Neural cell (in vitro differentiated cells): ENCODE data around the gene PANK2. TPM values are rescaled to one million over a fixed set of nuclear protein-coding genes. Genes with fewer than 3 reads are reported as not detected.

Experiments used
- H2AFZ ChIP-seq: fragments of 200-600, 300-800 bp; sonication (generic), shearing (Covaris generic); 2 replicates; pipeline ENCODE4 v1.6.0; 2014; ENCODE audit warnings: low read depth, mild to moderate bottlenecking, antibody characterized with exemption, low read length, moderate library complexity
- H3F3A ChIP-seq: fragments of 200-600 bp; shearing (Covaris generic); 2 replicates; pipeline ENCODE4 v1.6.1; 2016; ENCODE audit warnings: mild to moderate bottlenecking, moderate library complexity, mixed read lengths, antibody characterized with exemption, low read length; ENCODE audit not compliant: insufficient read depth, poor library complexity, severe bottlenecking
- H3K27ac ChIP-seq: fragments of 200-600, 300-800 bp; sonication (generic), shearing (Covaris generic); 2 replicates; pipeline ENCODE4 v1.5.1; 2014; ENCODE audit warnings: mild to moderate bottlenecking, low read length, moderate library complexity
- H3K27me3 ChIP-seq: fragments of 300-800, 200-600 bp; sonication (generic), shearing (Covaris generic); 2 replicates; pipeline ENCODE4 v1.6.0; 2014; ENCODE audit warnings: mild to moderate bottlenecking, low read depth, low read length, moderate library complexity; ENCODE audit not compliant: insufficient read depth
- H3K36me3 ChIP-seq: fragments of 300-800, 200-600 bp; sonication (generic), shearing (Covaris generic); 2 replicates; pipeline ENCODE4 v1.5.1; 2014; ENCODE audit warnings: mild to moderate bottlenecking, antibody characterized with exemption, low read length, moderate library complexity; ENCODE audit not compliant: insufficient read depth
- H3K4me2 ChIP-seq: fragments of 300-800, 200-600 bp; sonication (generic), shearing (Covaris generic); 2 replicates; pipeline ENCODE4 v1.6.0; 2014; ENCODE audit warnings: mild to moderate bottlenecking, low read length
- H3K4me3 ChIP-seq: fragments of 300-800, 200-600 bp; sonication (generic), shearing (Covaris generic); 2 replicates; pipeline ENCODE4 v1.5.1; 2014; ENCODE audit warnings: mild to moderate bottlenecking, low read length, moderate library complexity
- H3K79me2 ChIP-seq: fragments of 200-600 bp; shearing (Covaris generic); replicated peaks from 2 replicates; pipeline ENCODE4 v1.6.0; 2014; ENCODE audit warnings: mild to moderate bottlenecking, low read length, moderate library complexity; ENCODE audit not compliant: insufficient read depth
- H3K9ac ChIP-seq: fragments of 300-800, 200-600 bp; sonication (generic), shearing (Covaris generic); 2 replicates; pipeline ENCODE4 v1.6.1; 2016; ENCODE audit warnings: mild to moderate bottlenecking, low read length, mixed read lengths
- H3K9me2 ChIP-seq: fragments of 200-600 bp; shearing (Covaris generic); 2 replicates; pipeline ENCODE4 v1.6.1; 2016; ENCODE audit warnings: mild to moderate bottlenecking, low read length, mixed read lengths; ENCODE audit not compliant: insufficient read depth
- H3K9me3 ChIP-seq: fragments of 200-600, 300-800 bp; sonication (generic), shearing (Covaris generic); 2 replicates; pipeline ENCODE4 v1.6.1; 2016; ENCODE audit warnings: mild to moderate bottlenecking, mixed run types, low read length, moderate library complexity, mixed read lengths
- H4K20me1 ChIP-seq: fragments of 200-600 bp; shearing (Covaris generic); 2 replicates; pipeline ENCODE4 v1.6.1; 2016; ENCODE audit warnings: mild to moderate bottlenecking, mixed run types; ENCODE audit not compliant: insufficient read depth
- EP300 ChIP-seq: fragments of 450-650 bp; conservative IDR thresholded peaks from 2 replicates; pipeline ENCODE4 v1.6.1; 2014; ENCODE audit warnings: antibody characterized with exemption, mild to moderate bottlenecking, moderate library complexity; ENCODE audit not compliant: poor library complexity, severe bottlenecking
- EZH2 ChIP-seq: fragments of 200-600, 300-800 bp; shearing (Covaris generic), sonication (generic); IDR thresholded peaks from 2 replicates; pipeline ENCODE4 v1.6.1; 2014; ENCODE audit warnings: antibody characterized with exemption, low read length, borderline replicate concordance, mild to moderate bottlenecking; ENCODE audit not compliant: insufficient read depth, poor library complexity, severe bottlenecking
- MXI1 ChIP-seq: fragments of 450-650 bp; conservative IDR thresholded peaks from 2 replicates; pipeline ENCODE4 v1.6.1; 2014; ENCODE audit warnings: antibody characterized with exemption, mild to moderate bottlenecking; ENCODE audit not compliant: poor library complexity, severe bottlenecking
- POLR2AphosphoS5 ChIP-seq: IDR thresholded peaks from 2 replicates; pipeline ENCODE4 v1.6.1; 2012
- RAD21 ChIP-seq: fragments of 450-650 bp; conservative IDR thresholded peaks from 2 replicates; pipeline ENCODE4 v1.6.1; 2014; ENCODE audit warnings: antibody characterized with exemption, mild to moderate bottlenecking, moderate library complexity
- SMC3 ChIP-seq: fragments of 450-650 bp; conservative IDR thresholded peaks from 2 replicates; pipeline ENCODE4 v1.6.1; 2014; ENCODE audit warnings: antibody characterized with exemption, mild to moderate bottlenecking, moderate library complexity; ENCODE audit not compliant: poor library complexity
- TAF1 ChIP-seq: IDR thresholded peaks from 2 replicates; pipeline ENCODE4 v1.6.1; 2012; ENCODE audit warnings: low read depth
- polyA plus RNA-seq: library from polyadenylated mRNA; depleted of rRNA; stranded (reverse); fragments of >200 nt; gene quantifications from 2 replicates; pipeline ENCODE4 v1.2.3, GENCODE V29; 2014
- TF ChIP-seq, protein P1 (sequence below): fragments of 450-650 bp; IDR thresholded peaks from 2 replicates; pipeline ENCODE4 v1.5.1; 2014; ENCODE audit warnings: antibody characterized with exemption, mild to moderate bottlenecking, moderate library complexity; ENCODE audit not compliant: poor library complexity, severe bottlenecking
- TF ChIP-seq, protein P2 (sequence below): IDR thresholded peaks from 2 replicates; pipeline ENCODE4 v1.6.1; 2012; ENCODE audit warnings: borderline replicate concordance

The PANK2 gene
- polyA plus RNA-seq, 1 donor from 2014 or later, result 41.7 TPM

DNA sequence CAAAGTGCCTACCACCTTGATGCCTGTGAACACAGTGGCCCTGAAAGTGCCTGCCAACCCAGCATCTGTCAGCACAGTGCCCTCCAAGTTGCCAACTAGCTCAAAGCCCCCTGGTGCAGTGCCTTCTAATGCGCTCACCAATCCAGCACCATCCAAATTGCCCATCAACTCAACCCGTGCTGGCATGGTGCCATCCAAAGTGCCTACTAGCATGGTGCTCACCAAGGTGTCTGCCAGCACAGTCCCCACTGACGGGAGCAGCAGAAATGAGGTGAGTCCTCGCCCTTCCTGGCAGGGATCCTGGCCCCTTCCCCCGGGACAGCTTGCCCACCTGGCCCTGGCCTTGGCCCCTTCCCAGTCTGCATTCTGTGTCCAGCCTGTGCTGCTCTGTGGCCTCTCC is 24.7 kb upstream of the PANK2 start:
- Histone ChIP-seq H3K9ac (no peak overlapping the region), H3K79me2 (no peaks in the 10 kb centered on the region), H3K36me3 (peaks cover 8% of the 10 kb centered on the region), H3K4me3 (no peak overlapping the region), H3K9me3 (no peaks in the 10 kb centered on the region), H3K9me2 (no peaks in the 10 kb centered on the region), H3K27me3 (no peaks in the 10 kb centered on the region), H3K4me2 (no peak overlapping the region), H3F3A (no peaks in the 10 kb centered on the region), H4K20me1 (no peaks in the 10 kb centered on the region), H2AFZ (no peak overlapping the region), H3K27ac (no peak overlapping the region)
- TF ChIP-seq, protein P1, sequence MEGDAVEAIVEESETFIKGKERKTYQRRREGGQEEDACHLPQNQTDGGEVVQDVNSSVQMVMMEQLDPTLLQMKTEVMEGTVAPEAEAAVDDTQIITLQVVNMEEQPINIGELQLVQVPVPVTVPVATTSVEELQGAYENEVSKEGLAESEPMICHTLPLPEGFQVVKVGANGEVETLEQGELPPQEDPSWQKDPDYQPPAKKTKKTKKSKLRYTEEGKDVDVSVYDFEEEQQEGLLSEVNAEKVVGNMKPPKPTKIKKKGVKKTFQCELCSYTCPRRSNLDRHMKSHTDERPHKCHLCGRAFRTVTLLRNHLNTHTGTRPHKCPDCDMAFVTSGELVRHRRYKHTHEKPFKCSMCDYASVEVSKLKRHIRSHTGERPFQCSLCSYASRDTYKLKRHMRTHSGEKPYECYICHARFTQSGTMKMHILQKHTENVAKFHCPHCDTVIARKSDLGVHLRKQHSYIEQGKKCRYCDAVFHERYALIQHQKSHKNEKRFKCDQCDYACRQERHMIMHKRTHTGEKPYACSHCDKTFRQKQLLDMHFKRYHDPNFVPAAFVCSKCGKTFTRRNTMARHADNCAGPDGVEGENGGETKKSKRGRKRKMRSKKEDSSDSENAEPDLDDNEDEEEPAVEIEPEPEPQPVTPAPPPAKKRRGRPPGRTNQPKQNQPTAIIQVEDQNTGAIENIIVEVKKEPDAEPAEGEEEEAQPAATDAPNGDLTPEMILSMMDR, result no peak
- TF ChIP-seq POLR2AphosphoS5, result no peak
- TF ChIP-seq TAF1, result no peak
- TF ChIP-seq MXI1, result no peak
- no peak for TF ChIP-seq EP300
- TF ChIP-seq SMC3, result no peak
- TF ChIP-seq RAD21, result no peak

DNA sequence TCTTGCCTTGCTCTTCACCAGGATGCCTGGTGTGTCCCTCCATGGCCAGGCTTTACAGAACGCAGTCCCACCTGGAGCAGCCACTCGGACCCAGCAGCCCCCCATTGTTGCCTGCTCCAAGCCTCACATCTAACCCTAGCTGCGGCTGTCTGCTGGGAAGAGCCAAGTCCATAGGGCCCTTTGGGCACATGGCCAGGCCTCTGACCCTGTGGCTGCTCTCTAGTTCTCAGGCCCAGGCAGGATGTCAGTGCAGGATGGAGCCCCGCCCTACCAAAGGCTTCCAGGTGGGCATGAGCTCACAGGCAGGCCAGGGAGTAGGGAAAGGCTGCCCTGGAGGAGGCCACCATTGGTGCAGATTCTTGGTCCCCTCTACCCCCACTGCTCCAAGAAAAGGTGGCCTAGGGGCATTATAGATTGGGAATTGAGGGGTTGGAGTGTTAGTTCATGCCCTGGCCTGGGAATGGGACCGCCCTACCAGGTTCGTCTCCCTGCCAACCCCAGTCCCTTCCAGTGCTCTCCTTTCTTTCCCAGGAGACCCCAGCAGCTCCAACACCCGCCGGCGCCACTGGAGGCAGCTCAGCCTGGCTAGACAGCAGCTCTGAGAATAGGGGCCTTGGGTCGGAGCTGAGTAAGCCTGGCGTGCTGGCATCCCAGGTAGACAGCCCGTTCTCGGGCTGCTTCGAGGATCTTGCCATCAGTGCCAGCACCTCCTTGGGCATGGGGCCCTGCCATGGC is 23.9 kb upstream of the PANK2 start:
- Histone ChIP-seq H3K9me2 (no peaks in the 10 kb centered on the region), H3K9ac (no peak overlapping the region), H3K4me2 (no peak overlapping the region), H3K79me2 (no peaks in the 10 kb centered on the region), H3K27ac (no peak overlapping the region), H3K27me3 (no peaks in the 10 kb centered on the region), H3K4me3 (no peak overlapping the region), H2AFZ (no peak overlapping the region), H4K20me1 (no peaks in the 10 kb centered on the region), H3K36me3 (peaks cover 8% of the 10 kb centered on the region), H3K9me3 (no peaks in the 10 kb centered on the region), H3F3A (no peaks in the 10 kb centered on the region)
- TF ChIP-seq, protein P2, sequence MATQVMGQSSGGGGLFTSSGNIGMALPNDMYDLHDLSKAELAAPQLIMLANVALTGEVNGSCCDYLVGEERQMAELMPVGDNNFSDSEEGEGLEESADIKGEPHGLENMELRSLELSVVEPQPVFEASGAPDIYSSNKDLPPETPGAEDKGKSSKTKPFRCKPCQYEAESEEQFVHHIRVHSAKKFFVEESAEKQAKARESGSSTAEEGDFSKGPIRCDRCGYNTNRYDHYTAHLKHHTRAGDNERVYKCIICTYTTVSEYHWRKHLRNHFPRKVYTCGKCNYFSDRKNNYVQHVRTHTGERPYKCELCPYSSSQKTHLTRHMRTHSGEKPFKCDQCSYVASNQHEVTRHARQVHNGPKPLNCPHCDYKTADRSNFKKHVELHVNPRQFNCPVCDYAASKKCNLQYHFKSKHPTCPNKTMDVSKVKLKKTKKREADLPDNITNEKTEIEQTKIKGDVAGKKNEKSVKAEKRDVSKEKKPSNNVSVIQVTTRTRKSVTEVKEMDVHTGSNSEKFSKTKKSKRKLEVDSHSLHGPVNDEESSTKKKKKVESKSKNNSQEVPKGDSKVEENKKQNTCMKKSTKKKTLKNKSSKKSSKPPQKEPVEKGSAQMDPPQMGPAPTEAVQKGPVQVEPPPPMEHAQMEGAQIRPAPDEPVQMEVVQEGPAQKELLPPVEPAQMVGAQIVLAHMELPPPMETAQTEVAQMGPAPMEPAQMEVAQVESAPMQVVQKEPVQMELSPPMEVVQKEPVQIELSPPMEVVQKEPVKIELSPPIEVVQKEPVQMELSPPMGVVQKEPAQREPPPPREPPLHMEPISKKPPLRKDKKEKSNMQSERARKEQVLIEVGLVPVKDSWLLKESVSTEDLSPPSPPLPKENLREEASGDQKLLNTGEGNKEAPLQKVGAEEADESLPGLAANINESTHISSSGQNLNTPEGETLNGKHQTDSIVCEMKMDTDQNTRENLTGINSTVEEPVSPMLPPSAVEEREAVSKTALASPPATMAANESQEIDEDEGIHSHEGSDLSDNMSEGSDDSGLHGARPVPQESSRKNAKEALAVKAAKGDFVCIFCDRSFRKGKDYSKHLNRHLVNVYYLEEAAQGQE, result no peak
- TF ChIP-seq EP300, result no peak
- no peak for TF ChIP-seq RAD21
- TF ChIP-seq POLR2AphosphoS5, result no peak
- TF ChIP-seq, protein P1, result no peak
- TF ChIP-seq EZH2, result no peak
